Endometrial microvascular endothelial cells (primary cell): Measurements from ENCODE around the gene DPEP2NB. TPM values are rescaled to one million over a fixed set of nuclear protein-coding genes. Genes with fewer than 3 reads are reported as not detected.

Source experiments
- in situ Hi-C: cut with HindIII; loops from 2 replicates; pipeline ENCODE4 v1.10.0; 2017; ENCODE audit warnings: low sequenced_read_pairs, low pct_unique_long_range_greater_than_20kb; ENCODE audit errors: inconsistent ontology term
- total RNA-seq: library from RNA; depleted of rRNA; stranded (reverse); fragments of >200 nt; gene quantifications from one replicate; pipeline ENCODE4 v1.2.3, GENCODE V29; 2015; ENCODE audit errors: inconsistent ontology term

The DPEP2NB gene
- total RNA-seq, 1 donor from 2014 or later = not detected

- in situ Hi-C loops = no loop called here
Measured at GRCh38 chr16:67967958-67968399, 47.7 kb downstream of the DPEP2NB start.

GRCh38 chr16:67967183-67967957, 48.3 kb downstream of the DPEP2NB start:
- in situ Hi-C loops = no loop called here

GRCh38 chr16:67966549-67967182, 49.0 kb downstream of the DPEP2NB start:
- in situ Hi-C loops = no loop called here

DNA sequence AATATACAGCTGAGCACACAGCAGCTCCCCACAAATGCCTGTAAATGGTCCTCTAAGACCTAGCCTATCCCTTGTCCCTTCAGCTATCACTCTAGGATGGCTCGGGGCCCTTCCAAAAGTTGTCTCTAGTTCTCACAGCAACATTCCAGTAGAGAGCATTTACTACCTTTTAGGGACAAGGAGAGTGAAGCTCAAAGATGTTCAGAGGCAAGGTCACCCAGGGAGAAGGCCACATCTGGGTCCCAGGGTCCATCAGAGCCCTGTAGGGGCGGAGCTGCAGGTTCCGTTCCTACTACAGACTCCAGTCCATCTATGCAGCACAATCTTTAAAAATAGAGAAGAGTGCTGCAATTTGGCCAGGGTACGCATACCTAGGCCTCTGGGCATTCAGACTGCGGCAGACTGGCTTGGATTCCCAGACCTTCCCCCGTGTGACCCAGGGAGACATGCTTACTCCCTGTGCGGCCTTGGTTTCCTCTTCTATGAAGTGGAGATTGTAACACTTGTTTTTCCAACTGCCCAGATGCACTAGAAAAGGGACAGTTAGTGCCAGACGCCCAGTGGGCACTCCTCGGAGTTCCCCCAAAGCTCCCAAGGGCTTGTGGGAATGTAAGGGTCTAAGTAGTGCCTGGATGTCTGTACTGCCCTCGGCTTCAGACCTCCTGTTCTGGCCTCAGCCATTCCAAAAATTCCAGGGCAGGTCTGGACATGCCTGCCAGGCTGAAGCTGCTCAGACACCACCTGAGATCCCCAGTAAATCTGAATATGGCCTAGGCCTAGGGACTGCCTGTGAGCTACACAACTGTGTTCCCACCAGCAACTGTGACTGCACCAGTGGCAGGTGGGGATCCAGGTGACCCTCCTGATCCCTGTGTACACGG, 49.8 kb downstream of the DPEP2NB start:
- in situ Hi-C loops = no loop called here

DNA sequence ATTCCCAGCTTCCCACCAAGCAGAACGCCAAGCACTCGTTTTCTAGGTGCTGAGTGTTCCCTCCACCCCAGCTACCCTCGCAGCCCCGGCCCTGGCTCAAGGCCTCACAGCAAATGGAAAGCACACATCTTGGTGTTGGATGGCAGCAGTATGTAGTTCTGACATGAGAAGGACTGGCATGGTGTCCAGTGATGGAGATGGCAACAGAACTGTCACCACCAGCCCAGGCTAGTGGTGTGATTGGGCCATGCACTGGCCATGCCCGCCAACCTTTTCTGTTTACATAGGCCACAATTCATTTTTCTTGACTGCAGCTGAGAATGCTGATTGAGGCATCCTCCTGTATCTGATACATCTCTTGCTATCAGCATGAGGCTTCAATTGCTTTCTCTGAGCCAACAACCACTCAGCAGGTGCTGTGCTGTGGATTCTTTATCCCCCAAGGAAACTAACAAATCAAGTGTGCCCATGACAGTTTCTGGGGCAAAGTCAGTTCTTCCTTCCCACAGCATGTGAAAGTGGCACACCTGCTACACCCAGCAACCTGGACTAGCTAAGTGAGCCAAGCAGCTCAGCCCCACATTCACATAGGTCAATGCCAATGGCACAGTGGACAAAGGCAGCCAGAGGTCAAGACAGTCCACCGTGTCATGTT, 51.1 kb downstream of the DPEP2NB start:
- in situ Hi-C loops = no loop called here

DNA sequence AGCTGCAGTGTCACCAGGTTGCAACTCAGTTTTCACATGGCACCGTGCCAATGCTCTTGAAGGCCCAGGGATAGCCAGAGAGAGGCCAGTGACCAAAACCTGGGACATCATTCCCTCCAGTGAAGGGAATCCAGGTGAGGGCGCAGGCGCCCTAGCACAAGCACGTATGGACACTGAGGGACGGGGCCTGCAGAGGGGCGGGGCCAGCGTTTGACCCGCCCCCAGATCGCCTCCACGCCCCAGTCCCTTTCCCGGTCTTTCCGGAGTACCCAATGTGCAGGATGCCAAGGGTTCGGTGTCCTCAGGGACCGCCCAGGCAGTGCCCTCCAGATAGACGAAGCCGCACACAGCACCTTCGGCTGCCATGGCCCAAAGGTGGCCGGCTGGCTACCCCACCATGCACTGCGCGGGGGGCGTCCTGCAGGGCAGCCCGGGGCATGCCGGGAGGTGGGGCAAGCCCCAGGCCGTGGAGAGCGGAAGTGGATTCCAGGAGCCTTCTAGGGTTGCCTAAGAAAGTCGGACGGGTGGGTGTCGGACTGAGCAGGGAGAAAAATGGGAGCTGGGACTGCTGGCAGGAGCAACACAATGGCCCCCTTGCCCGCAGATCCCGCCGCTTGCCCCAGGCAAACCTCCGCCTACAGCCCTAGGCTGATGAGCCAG, 51.9 kb downstream of the DPEP2NB start:
- in situ Hi-C loops = no loop called here

Other genes with a start within 250 kb of the DPEP2NB start
- 6.1 TPM for gene RANBP10, start 209.4 kb downstream of the DPEP2NB start, total RNA-seq
- not detected for gene TSNAXIP1, start 209.0 kb downstream of the DPEP2NB start, total RNA-seq
- gene THAP11, start 173.6 kb downstream of the DPEP2NB start, total RNA-seq = 33.0 TPM
- 171 TPM for gene NUTF2, start 169.0 kb downstream of the DPEP2NB start, total RNA-seq
- 37.8 TPM for gene CENPT, start 168.2 kb downstream of the DPEP2NB start, total RNA-seq
- 99.8 TPM for gene EDC4, start 142.9 kb downstream of the DPEP2NB start, total RNA-seq
- gene NRN1L, start 131.0 kb downstream of the DPEP2NB start, total RNA-seq = not detected
- 6.9 TPM for gene PSKH1, start 122.7 kb downstream of the DPEP2NB start, total RNA-seq
- gene CTRL, start 84.0 kb downstream of the DPEP2NB start, total RNA-seq = 0.28 TPM
- 71.2 TPM for gene PSMB10, start 79.1 kb downstream of the DPEP2NB start, total RNA-seq
- 5.1 TPM for gene LCAT, start 71.8 kb downstream of the DPEP2NB start, total RNA-seq
- 55.3 TPM for gene SLC12A4, start 47.3 kb downstream of the DPEP2NB start, total RNA-seq
- not detected for gene DPEP3, start 35.4 kb downstream of the DPEP2NB start, total RNA-seq
- not detected for gene DPEP2, start 16.4 kb downstream of the DPEP2NB start, total RNA-seq
- 8.8 TPM for gene DDX28, start 7.3 kb upstream of the DPEP2NB start, total RNA-seq
- 32.6 TPM for gene DUS2, start 7.4 kb upstream of the DPEP2NB start, total RNA-seq
- 28.4 TPM for gene NFATC3, start 69.5 kb upstream of the DPEP2NB start, total RNA-seq
- gene ESRP2, start 220.2 kb upstream of the DPEP2NB start, total RNA-seq = 0.19 TPM
- gene PLA2G15, start 229.5 kb upstream of the DPEP2NB start, total RNA-seq = 25.4 TPM
- 20.1 TPM for gene SLC7A6, start 248.6 kb upstream of the DPEP2NB start, total RNA-seq